HG03280 (cell line): ENCODE data around the gene NDUFC2.
A peak's percentile ranks its signal among the peaks of the same experiment; 100 is the strongest.
"Not testable (repeated sequence)": the region's sequence is repeated elsewhere in the genome, so short reads cannot be mapped to it uniquely, and the experiment has no call there.

ENCODE experiments used
- ATAC-seq: cut with Tn5 transposase; IDR thresholded peaks from one replicate; pipeline ENCODE4 v1.9.1; 2021; ENCODE audit warnings: mild to moderate bottlenecking, moderate library complexity; ENCODE audit not compliant: unreplicated experiment

The NDUFC2 gene

DNA sequence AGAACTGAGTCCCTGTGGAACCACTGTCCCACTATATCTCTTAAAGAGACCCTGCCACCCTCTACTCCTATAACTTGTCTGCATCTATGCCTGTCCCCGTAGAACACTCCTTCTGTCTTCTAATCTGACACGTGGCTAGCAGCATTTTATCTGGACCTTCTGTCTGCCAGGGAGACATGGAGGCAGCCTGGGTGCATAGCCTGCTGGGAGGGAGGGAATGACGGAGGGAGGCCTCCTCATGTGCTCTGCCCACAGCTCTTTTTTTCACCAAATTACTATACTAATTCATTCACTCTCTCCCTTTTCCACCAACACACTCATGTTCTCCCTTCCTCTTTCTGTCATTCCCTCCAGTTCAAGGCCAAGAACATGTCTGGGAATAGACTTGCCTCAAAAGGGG lies 23.6 kb downstream of the NDUFC2 start:
- no peak for ATAC-seq

DNA sequence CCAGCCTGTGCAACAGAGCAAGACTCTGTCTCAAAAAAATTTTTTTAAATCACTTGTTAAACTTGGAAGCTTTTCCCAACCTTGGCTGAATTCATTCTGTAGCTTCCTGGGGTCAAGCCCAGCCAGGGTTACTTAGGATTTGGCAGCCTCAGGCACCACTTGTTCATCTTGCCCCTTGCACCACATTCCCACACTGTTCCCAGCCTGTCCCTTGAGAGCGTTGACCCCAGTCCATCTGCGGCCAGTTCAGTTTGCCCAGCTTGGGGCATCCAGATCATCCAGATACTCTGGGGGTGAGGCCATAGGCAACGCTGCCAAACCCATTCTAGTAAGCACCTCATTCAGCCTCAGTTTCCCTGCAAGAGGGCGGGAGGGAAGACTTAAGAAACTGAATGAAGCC lies 24.7 kb downstream of the NDUFC2 start:
- ATAC-seq = no peak

DNA sequence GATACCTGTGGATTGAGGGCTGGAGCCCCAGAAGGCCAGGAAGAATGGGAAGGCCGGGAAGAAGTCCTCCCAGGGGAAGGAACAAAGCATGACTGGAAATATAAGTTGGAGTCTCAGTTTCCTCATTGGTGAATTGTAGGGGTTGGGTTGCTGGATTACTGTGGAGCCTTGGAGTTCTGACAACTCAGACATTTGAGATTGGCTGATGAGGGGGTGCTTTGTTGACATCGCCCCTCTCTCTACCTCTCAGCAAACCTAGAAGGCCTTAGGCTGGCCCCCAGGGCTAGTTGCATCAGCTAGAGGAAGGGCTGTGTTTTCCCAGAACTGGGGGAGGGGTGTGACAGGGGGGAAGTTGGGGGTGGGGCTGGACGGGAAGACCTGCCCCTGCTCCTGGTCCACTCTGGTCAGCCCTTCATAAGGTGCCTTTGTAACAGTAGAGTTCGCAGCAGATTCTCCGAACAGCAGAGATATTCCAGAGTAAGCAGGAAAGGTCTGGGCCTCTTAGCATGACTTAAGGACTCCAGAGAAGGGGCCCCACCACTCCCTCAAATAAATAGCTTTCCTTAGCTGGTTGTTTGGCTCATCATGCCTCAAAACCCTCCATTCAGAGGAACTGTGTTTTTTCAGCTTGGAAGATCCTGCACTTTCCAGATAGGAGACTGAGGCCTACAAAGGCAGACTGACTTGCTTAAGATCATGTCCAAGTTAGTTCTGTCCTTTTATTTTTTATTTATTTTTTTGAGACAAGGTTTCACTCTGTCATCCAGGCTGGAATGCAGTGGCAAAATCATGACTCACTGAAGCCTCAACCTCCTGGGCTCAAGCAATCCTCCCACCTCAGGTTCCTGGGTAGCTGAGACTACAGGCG lies 28.5 kb downstream of the NDUFC2 start:
- ATAC-seq = no peak

DNA sequence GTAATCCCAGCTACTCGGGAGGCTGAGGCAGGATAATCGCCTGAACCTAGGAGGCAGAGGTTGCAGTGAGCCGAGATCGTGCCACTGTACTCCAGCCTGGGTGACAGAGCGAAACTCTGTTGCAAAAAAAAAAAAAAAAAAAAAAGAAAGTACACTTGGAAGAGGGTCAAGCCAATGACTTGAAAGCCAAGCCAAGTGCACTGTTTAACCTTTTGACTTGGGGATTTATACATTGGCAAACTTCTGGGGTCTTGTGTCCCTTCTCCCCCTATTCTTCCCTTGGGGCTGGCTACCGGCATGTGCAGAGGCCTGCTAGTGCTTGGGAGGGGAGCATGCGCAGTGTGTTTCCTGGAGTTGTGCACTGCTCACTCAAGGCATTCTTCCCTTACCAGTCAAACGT lies 30.3 kb downstream of the NDUFC2 start:
- no peak for ATAC-seq

DNA sequence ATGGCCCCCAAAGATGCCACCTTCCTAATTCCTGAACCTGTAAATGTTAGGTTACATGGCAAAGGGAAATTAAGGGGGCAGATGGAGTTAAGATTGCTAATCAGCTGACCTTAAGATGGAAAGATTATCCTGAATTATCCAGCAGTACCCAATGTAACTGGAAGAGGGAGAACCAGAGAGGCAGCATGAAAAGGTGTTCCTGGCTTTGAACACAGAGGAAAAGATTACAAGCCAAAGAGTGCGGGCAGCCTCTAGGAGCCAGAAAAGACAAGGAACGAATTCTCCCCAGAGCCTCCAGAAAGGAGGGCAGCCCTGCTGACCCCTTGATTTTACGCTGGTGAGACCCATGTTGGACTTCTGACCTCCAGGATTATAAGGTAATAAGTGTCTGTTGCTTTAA lies 31.1 kb downstream of the NDUFC2 start:
- no peak for ATAC-seq

DNA sequence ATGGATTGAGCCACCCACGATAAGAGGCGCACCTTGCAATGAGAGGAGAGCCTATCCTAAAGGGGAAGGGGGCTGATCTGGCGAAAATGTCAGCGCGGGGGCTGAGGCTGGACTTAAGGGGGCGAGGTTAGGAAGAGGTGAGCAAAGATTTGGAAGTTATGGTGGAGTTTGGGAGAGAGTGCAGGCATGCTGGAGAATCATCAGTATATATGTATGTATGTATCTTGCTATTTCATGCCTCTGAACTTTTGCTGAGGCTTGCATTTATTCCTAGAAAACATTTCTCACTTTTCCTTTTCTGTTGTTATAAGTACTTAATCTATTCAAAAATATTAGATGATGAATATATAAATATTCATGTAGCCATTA lies 33.2 kb downstream of the NDUFC2 start:
- no peak for ATAC-seq

DNA sequence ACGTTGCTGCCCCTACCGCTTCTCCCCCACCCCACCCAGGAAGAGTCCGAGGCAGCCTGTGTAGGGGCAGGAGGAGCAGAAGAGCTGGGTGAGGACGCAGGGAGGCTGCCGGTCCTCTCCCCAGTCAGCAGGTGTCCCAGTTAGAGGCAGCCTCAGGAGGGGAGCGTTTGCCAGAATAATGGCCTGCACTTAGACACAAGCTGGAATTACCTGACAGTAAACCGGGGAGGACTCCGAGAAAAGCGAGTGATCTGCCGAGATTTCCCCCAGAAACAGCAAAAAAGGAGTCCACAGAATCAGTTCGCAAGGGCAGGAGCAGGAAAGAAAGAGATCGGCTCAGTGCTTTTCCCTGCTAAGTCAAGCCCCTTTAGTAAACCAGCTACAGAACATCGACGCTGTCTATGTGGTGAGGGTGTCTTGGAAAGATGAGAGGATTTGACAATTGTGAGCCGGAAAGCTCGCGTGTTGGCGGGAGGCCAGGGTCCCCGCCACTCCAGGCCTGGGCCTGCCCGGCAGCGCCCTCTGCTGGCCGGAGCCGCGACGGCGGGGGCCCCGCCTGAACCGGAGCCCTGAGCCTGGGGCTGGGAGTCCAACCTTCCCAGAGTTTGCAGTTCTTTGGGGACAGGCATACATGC lies 33.7 kb downstream of the NDUFC2 start:
- ATAC-seq = peak; percentile 76

DNA sequence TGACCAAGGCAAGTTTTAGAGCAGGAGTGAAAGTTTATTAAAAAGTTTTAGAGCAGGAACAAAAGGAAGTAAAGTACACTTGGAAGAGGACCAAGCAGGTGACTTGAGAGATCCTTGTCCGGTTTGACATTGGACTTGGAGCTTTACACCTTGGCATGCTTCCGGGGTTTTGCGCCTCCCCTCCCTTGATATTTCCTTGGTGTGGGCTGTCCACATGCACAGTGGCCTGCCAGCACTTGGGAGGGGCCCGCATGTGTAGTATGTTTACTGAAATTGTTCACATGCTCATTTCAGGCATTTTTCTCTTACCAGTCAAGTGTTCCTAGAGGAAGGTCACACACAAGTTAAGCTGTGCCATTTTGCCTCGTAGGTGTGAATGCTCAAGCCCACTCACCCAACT lies 35.0 kb downstream of the NDUFC2 start:
- no peak for ATAC-seq

DNA sequence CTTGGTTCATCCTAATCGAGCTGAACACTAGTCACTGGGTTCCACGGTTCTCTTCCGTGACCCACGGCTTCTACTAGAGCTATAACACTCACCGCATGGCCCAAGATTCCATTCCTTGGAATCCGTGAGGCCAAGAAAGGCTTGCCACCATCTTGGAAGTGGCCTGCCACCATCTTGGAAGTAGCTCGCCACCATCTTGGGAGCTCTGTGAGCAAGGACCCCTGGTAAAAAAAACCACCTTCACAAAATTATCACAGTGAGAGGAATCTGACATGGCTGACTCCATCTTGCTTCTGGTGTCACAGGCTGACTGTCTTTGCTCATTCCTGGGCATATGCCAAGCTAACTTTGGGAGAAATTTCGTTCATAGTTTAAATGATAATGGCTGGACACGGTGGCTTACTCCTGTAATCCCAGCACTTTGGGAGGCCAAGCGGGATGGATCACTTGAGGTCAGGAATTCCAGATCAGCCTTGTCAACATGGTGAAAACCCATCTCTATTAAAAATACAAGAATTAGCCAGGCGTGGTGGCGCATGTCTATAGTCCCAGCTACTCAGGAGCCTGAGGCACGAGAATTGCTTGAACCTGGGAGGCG lies 37.7 kb downstream of the NDUFC2 start:
- ATAC-seq = no peak

DNA sequence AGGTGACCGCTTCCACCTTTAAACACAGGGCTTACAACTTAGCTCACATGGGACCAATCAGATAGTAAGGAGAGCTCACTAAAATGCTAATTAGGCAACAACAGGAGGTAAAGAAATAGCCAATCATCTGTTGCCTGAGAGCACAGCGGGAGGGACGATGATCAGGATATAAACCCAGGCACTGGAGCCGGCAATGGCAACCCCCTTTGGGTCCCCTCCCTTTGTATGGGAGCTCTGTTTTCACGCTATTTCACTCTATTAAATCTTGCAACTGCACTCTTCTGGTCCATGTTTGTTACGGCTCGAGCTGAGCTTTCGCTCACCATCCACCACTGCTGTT lies 38.3 kb downstream of the NDUFC2 start:
- ATAC-seq = not testable (repeated sequence)

DNA sequence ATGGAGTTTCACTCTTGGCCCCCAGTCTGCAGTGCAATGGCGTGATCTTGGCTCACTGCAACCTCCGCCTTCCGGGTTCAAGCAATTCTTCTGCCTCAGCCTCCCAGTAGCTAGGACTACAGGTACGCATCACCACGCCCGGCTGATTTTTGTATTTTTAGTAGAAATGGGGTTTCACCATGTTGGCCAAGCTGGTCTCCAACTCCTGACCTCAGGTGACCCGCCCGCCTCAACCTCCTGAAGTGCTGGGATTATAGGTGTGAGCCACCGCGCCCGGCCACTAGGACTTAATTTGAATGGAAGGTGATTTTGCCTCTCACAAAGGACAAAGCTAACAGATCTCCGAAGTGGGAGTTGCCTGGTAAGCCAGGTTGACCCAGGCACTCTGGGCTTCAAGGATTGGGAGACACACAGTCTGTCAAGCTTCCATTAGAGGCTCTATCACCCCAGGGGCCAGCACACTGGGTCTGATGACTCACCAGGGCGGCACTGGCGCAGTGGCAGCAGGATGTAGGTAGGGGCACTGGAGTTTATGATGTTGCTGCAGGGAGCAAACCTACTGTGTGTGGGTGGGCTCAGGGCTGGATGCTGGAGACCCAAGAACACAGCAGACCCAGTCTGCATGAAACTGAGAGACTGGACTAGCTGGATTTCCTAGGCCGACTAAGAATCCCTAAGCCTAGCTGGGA lies 38.8 kb downstream of the NDUFC2 start:
- ATAC-seq = no peak

DNA sequence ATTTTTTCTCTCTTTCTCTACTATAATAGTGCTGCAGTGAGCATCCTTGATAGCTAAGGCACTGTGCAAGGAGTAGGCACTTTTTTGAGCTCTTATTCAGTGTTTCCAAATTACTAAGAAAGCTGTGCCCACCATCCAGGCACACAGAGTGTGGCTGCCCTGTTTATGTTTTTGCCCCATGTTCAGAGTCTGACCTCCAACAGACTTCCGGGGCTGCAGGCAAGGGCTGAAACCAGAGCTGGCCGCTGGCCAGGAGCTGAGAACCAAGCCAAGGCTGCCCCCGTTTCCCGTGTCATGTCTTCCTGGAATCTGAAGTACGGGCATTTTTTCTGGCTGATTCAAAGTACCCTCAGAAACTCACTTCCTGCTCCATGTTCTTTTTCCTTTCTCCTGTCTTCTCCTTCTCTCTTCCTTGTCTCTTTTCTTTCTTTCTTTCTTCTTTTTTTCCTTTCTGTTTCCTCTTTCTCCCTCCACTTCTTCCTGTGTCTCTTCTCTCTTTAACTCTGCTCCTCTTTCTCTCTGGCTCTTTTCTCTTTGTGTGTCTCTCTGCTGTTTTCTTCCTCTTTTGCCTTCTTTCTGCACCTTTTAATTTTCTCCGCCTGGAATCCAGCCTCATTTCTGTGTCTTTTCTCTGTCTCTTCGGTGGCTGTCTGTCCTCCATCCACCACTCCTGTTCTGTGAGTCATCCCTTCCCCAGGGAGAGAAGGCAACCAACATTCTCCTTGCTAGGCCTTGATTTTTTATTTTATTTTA lies 39.6 kb downstream of the NDUFC2 start:
- no peak for ATAC-seq

DNA sequence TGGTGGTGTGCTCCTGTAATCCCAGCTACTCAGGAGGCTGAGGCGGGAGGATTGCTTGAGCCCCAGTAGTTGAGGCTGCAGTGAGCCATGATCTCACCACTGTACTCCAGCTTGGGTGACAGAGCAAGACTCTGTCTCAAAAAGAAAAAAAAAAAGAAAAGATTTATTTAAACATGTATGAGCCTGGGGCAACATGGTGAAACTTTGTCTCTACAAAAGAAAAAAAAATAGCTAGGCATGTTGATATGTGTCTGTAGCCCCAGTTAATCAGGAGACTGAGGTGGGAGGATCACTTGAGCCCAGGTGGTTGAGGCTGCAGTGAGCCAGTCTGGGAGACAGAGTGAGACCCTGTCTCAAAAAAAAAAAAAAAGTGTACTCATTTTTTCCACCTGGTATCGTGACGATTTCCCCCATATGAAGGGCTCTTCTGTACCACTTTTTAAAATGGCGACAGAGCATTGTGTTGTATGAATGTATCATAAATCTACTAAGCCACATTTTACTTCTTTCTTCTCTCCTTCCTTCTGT lies 40.2 kb downstream of the NDUFC2 start:
- no peak for ATAC-seq

DNA sequence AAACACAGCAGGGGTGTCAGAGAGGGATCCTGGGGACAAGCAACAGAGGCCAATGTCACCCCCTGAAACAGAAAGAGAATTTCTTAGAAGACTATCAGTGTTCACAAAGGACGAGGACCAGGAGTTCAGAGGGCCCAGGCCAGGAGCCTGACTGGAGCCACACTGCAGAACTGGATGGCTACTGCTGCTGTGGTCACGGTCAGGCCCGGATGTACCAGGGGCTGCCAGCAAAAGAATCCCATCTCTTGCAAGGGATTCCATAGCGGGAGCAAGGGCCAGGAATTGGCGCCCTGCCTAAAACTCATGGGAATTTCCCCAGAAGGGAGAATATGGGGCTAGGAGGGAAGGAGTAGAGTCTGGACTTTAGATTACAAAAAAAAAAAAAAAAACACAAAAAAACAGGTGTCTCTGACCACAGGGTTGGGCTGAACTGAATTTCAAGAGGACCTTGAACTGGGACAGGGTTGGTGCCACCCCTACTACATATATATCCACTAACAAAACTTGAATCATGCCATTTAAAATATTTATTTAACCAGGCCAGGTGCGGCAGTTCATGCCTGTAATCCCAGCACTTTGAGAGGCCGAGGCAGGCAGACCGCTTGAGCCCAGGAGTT lies 40.9 kb downstream of the NDUFC2 start:
- ATAC-seq = no peak

DNA sequence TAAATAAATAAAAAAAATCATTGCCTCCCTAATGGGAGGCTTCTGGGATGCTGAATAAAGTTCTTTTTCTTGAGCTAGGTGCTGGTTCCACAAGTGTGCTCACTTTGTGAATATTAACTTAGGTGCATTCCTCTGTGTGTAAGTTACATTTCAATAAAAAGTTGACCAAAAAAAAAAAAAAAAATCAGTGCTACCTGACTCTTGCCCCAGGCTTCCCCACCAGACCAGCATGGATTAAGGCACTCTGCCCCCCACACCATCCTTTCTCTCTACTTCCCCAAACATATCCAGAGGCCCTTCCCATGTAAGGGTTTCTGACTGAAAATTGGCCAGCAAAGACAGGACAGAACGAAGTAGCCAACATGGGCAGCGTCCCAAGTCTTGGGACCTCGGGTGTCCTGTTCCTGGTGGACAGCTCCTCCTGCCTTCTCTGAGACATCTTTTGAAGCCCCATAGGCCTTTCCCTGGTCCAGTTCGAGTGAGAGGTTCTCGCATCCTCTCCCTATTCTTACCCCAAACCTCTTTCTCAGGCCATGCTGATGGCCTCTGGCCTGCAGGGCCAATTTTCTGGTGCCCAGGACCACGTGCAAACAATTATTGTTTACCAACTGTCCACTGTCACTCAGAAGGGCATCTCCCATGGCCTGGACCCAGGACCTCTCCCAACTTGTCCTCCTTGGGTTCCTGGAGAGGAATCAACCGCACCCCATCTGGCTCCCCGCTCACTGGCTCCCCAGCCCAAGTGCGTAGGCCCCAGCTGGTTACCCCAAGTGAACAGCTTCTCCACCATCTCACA lies 41.6 kb downstream of the NDUFC2 start:
- no peak for ATAC-seq

DNA sequence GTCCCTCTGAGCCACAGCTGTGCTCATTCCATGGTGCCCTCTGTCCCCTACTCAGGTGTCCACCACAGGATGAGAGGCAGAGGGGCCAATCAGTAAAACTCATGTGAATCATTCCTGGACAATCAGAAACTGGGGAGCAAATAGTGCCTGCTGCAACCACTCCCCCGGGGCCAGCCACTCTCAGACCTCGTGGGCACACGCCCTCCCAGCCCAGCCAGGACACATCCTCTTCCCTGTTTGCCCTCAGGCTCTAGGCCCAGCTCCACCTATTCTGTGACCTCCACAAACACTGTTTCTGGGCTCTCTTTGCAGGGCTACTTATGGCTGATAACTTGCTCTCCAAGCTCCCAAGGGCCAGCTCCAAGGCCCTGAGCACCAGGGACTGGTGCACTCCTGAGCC lies 42.6 kb downstream of the NDUFC2 start:
- ATAC-seq = no peak

DNA sequence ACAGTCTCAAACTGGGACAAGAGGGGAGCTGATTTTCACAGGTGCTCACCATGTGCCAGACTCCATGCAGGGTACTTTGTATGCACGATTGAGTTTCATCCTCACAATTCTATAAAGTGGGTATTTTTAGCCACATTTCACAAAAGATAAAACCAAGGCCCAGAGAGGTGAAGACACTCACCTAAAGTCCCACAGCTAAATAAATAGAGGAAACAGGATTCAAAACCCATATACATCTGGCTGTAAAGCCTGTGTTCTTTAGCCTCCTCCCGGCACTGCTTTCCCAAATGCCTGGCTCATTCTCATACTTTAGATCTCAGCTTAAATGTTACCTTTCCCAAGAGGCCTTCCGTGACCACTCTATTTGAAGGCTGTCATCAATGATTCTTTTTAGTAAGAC lies 43.3 kb downstream of the NDUFC2 start:
- no peak for ATAC-seq

DNA sequence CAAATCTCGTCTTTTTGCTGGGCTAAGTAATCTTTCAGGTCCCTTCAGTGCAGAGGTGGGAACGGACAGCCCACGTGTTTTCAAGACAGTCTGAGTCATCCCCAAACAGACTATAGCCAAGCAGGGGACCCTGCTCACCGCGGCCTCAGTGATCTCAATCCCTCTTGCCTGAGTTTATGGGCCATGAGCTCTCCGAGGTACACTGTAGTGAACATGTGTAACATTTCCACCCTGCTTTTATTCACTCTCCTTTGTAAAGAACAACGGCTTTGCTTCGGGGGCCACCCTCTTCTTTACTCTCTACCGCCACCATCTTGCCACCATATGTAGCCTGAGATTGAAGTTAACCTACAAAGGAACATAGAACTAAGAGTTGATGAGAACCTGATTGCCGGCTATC lies 45.0 kb downstream of the NDUFC2 start:
- ATAC-seq = no peak

DNA sequence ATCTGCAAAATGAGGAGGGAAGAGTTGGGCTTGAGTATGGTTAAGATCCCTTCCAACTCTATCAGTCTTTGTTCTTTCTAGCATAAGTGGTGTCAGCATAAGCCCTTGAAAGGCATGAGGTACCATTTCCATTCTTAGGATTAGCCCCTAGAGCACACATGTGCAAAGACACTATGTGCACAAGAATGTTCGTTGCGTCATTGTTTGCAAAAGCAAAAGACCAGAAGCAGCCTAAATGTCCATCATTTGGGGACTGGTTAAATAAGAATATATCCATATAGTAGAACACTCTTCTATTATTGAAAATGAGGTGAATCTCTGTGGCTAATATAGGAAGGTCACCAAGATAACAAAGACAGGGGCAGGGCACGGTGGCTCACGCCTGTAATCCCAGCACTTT lies 46.6 kb downstream of the NDUFC2 start:
- no peak for ATAC-seq

DNA sequence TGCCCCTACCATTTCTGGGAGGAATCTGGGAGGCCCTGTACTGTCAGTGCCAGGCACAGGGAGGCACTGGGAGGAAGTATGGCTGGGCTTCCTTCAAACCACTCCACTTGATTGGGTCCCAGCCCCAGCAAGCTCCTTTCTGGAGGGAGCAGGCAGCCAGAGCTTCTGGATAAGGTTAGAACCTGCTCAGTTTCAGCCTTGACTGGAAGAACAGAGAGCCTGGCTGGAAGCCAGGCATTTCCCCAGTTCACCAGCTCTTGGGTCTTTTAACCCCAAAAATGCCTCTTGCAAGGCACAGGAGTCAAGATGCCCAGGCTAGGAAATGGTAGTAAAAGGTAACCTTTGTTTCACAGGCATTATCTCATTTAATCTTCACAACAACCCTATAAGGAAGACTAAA lies 47.6 kb downstream of the NDUFC2 start:
- no peak for ATAC-seq
